NOMO-1 treated with dmso at 0.1 percent for 144 hours (cell line): Measurements from ENCODE around the gene C11orf98.
A peak's percentile ranks its signal among the peaks of the same experiment; 100 is the strongest.
"Not testable (repeated sequence)": the region's sequence is repeated elsewhere in the genome, so short reads cannot be mapped to it uniquely, and the experiment has no call there.

Experiments
- DNase-seq: peaks from one replicate; lab custom pipeline; 2025; ENCODE audit not compliant: unreplicated experiment; lab: John Stamatoyannopoulos, UW

The C11orf98 gene

GRCh38 chr11:62687508-62688396, 22.7 kb upstream of the C11orf98 start:
- no peak for DNase-seq

- DNase-seq = no peak
Measured at GRCh38 chr11:62682518-62682917, 17.5 kb upstream of the C11orf98 start.

DNA sequence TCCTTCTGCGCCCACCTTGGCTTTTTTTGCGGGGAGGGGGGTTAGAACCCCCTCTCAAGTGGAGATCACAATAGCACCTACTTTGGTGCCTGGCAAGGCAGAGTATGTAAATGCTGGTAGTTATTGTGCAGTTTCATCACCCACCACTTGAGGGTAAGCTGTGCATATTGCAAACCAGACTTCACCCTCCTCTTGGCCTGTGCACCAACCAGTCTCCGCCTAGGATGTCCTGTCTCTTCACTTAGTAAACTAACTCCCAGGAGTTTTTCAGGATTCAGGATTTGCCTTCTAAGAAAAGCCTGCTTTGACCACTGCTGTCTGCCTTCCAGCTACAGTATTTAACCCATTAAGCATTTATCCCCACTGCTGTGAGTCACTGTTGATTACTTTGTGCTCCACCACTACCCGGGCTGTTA, 15.8 kb upstream of the C11orf98 start:
- DNase-seq = peak; percentile 9

DNA sequence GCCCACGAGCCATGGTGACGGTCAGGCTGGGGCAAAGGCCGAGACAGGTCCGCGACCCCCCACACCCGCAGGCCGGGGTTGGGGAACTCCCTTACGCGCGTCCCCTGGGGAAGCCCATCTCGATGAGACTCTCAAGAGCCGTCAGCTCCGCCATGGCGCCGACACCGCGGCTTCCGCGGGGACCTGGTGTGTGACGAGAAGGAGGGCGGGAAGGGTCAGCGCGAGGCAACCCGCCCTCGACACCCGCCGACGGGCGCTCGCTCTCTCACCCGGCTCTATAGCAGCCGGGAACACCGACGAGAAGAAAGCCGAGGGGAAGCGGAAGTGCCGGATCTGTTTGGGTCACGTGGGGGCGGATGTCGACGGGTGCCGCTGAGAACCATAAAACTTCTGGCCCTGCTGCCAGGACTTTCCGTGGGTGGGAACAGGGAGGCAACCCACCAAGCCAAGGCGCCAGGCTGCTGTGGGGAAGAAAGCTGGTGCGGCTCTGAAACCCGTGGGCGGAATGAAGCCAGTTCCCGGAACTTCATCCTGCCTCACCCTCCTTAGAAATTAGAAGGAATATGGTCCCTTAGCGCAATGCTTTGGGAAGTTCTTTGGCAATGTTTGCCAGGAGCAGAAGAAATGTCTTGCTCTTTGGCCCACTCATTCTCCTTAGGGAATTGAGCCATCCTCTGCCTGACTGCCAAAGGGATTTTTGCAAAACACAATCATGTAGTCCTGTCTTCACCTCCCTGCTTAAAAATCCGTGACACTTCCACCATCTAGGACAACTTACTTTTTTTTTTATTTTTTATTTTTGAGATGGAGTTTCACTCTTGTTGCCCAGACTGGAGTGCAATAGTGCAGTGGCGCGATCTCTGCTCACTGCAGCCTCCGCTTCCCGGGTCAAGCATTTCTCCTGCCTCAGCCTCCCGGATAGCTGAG, 14.0 kb upstream of the C11orf98 start, which contains the start of gene UBXN1:
Gene UBXN1 (minus strand): TSS at position 304 of the 927 bp plus-strand sequence. CDS start 150 bp downstream, at position 154.
- DNase-seq = peak; percentile 89

- DNase-seq = no peak
Measured at GRCh38 chr11:62678433-62678769, 13.4 kb upstream of the C11orf98 start.

- no peak for DNase-seq
Measured at GRCh38 chr11:62677714-62678113, 12.7 kb upstream of the C11orf98 start.

- no peak for DNase-seq
Measured at GRCh38 chr11:62677156-62677555, 12.1 kb upstream of the C11orf98 start.

GRCh38 chr11:62676698-62677097, 11.7 kb upstream of the C11orf98 start:
- no peak for DNase-seq

DNA sequence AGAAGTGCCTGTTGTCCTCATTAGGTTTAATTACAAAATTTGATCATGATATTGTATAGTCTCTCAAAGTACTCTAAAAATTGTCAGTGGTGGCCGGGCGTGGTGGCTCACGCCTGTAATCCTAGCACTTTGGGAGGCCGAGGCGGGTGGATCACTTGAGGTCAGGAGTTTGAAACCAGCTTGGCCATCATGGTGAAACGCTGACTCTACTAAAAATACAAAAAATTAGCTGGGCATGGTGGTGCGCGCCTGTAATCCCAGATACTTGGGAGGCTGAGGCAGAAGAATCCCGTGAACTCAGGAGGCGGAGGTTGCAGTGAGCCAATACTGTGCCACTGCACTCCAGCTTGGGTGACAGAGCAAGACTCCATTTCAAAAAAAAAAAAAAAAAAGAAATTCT, 10.4 kb upstream of the C11orf98 start:
- DNase-seq = not testable (repeated sequence)

GRCh38 chr11:62673196-62673525, 8.2 kb upstream of the C11orf98 start:
- DNase-seq = no peak

DNA sequence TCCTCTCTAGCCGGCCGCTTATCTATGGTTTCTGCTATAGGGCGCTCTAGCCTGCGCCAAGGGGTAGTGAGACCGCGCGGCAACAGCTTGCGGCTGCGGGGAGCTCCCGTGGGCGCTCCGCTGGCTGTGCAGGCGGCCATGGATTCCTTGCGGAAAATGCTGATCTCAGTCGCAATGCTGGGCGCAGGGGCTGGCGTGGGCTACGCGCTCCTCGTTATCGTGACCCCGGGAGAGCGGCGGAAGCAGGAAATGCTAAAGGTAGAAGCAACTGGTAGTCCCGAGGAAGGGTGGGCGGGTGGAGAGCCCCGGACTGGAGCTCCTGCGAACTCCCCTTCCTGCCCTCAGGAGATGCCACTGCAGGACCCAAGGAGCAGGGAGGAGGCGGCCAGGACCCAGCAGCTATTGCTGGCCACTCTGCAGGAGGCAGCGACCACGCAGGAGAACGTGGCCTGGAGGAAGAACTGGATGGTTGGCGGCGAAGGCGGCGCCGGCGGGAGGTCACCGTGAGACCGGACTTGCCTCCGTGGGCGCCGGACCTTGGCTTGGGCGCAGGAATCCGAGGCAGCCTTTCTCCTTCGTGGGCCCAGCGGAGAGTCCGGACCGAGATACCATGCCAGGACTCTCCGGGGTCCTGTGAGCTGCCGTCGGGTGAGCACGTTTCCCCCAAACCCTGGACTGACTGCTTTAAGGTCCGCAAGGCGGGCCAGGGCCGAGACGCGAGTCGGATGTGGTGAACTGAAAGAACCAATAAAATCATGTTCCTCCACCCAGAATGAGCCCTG, 6.8 kb upstream of the C11orf98 start, which contains the start of the genes LBHD1 and UQCC3:
Gene LBHD1 (minus strand): TSS at position 660 of the 782 bp plus-strand sequence. CDS start 2,236 bp downstream, outside the sequence.
Gene UQCC3 (plus strand): TSS at position 66 of the 782 bp plus-strand sequence. CDS start 73 bp downstream, at position 139.
- DNase-seq = peak; percentile 92

DNA sequence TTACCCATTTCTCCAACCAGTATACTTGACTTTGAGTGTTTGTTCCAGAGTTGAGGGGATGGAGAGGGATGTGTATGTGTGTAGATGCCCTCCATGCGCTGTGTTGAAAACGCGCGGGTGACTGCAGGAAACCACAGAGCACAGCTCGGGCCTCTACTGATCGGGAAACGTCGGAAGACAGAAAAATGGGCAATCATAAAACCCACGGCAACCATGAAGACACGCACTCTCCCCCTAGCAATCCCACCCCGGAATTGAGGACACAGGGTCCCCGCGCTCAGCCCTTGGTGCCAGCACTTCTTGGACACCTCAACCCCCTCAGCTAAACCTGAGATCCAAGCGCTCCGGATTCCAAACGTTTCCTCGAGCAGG, 6.2 kb upstream of the C11orf98 start:
- DNase-seq = peak; percentile 59

DNA sequence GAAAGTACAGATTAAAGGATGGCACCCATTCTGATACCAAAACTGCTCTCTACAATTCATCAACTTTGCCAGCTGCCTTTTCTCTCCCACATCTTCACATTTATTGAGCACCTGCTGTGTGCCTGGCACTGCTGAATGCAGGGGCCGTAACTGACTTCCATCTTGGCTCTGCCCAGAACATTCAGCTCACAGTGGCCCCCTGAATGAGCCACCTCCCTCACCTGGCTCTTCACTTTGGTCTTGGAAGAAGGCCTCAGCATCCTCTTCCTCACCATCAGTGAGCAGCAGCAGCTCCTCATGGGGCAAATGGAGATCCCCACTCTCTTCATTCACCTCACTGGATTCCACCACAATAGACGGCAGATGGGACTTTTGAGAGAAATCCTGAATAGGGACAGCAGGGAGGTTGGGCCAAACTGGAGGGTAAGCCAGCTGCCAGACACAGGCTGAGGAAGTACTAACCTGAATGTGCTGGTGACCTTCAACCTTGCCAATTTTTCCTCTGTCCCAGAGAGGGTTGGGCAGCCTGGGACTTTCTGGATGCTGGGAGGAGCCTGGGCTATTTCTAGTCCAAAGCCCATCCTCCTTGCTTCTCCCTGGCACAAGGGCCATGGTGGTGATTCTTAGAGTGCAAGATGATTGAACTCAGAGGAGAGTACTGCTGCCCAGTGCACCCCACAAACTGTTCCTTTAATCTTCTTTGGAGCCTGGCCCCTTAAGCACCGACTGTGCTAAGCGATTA, 4.6 kb upstream of the C11orf98 start:
- no peak for DNase-seq

DNA sequence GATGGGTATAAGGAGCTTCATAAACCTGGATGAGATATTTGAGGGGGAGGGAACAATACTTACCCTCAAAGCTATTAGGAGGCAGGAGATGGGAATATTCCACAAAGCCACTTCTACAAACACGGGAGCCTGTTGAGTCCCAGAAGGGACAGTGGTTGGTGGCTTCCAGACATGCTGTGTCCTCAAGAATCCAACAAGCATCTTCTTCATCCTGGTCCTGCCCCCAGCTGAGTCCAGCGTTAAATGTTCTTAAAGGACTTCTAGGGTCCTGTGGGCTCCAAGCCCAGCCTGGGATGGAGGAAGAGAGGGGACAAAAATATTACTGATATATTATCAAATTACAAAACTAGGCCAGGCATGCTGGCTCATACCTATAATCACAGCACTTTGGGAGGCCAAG, 2.5 kb upstream of the C11orf98 start:
- DNase-seq = no peak

- no peak for DNase-seq
Measured at GRCh38 chr11:62666259-62666926, 1.4 kb upstream of the C11orf98 start.

- DNase-seq = peak; percentile 22
Measured at GRCh38 chr11:62665599-62666258, 719 bp upstream of the C11orf98 start.

GRCh38 chr11:62664405-62665074, 470 bp downstream of the C11orf98 start:
- DNase-seq = peak; percentile 72

- peak; percentile 7 for DNase-seq
Measured at GRCh38 chr11:62656796-62657429, 8.1 kb downstream of the C11orf98 start.
